ENCODE measurements around the gene CHM. TPM values are rescaled to one million over a fixed set of nuclear protein-coding genes. Genes with fewer than 3 reads are reported as not detected.
A peak's percentile ranks its signal among the peaks of the same experiment; 100 is the strongest.

CHM gene
- total and polyA plus RNA-seq, 2 donors (not counting 1 experiment from before 2014, with no cell fraction given), result 13.7 to 25.5 TPM

GRCh38 chrX:85882601-85883000 lies 164.8 kb downstream of the CHM start:
- POLR2A ChIA-PET, result no interaction called here

DNA sequence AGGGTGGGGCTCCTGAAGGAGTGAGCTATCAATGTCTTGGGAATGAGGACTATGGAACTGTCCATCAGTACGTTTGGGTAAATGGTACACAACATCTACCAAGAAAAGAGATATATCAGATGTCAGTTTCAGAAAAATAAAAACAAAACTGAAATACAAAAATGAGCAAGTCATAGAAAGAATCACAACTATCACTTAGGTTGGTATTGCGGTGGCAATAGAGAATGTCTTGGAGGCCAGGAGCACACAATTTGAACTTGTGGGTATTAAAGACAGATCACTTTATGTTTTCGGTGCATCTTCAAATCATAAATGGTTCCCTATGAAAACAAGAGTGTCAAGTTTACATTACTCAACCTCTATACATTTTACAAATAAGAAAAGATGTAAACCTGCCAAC lies 176.8 kb downstream of the CHM start:
- H3K4me2 ChIP-seq (replicated peaks; ENCODE audit: low read depth, low read length, poor library complexity, severe bottlenecking), result no peak overlapping the region
- no peaks in the 10 kb centered on the region for H3K27me3 ChIP-seq (replicated peaks in 1 of 4; ENCODE audit: control extremely low read depth in 1 of 4, control insufficient read depth in 3 of 4, insufficient read depth in 4 of 4, low read length in 3 of 4)
- no peak overlapping the region for H3K4me3 ChIP-seq (ENCODE audit: control extremely low read depth in 1 of 5, extremely low read depth in 1 of 5, insufficient read depth in 1 of 5, low read depth in 2 of 5, low read length in 4 of 5)
- ATAC-seq (ENCODE audit: low read depth), result no peak
- Mint-ChIP-seq H3K9me3 (ENCODE audit: insufficient read depth) (no peaks in the 10 kb centered on the region), H3K27me3 (no peaks in the 10 kb centered on the region), H3K4me3 (no peak overlapping the region), H3K4me1 (no peaks in the 10 kb centered on the region), H3K27ac (no peak overlapping the region)
- CTCF ChIA-PET, result no interaction called here
- H3K36me3 ChIP-seq (replicated peaks in 1 of 2; ENCODE audit: control extremely low read depth in 1 of 2, control insufficient read depth in 1 of 2, extremely low read depth in 1 of 2, insufficient read depth in 2 of 2, low read length in 1 of 2), result peaks cover 0 to 21% of the 10 kb centered on the region in 2 experiments
- no peaks in the 10 kb centered on the region for H3K79me2 ChIP-seq (ENCODE audit: control insufficient read depth, insufficient read depth, low read length)
- H3K9ac ChIP-seq (ENCODE audit: low read length), result no peak overlapping the region
- no peaks in the 10 kb centered on the region for H3K4me1 ChIP-seq (ENCODE audit: control insufficient read depth in 2 of 2, insufficient read depth in 2 of 2, low read length in 2 of 2)
- no peak overlapping the region for H2AFZ ChIP-seq (ENCODE audit: insufficient read depth, low read depth, low read length, poor library complexity, severe bottlenecking)
- no peak overlapping the region for H3K27ac ChIP-seq (ENCODE audit: low read length in 2 of 2)
- DNase-seq, result no peak
- peaks cover 0 to 7% (median 0%) of the 10 kb centered on the region in 3 donors for H3K9me3 ChIP-seq (ENCODE audit: control extremely low read depth in 1 of 3, control insufficient read depth in 2 of 3, insufficient read depth in 1 of 3, low read length in 2 of 3)
- POLR2A ChIA-PET, result no interaction called here
- intact Hi-C loops (cut with micrococcal nuclease), result no loop called here
- no CpG with 5 or more reads among the region's 3 CpGs for WGBS (ENCODE audit: insufficient coverage)
- no peaks in the 10 kb centered on the region for H4K20me1 ChIP-seq (ENCODE audit: control insufficient read depth, insufficient read depth, low read length, poor library complexity, severe bottlenecking)
- no peak for TF ChIP-seq CTCF (IDR thresholded peaks at IDR 0.05)
- TF ChIP-seq EZH2 (IDR thresholded peaks at IDR 0.05; ENCODE audit: borderline replicate concordance, insufficient read depth, low read depth, low read length, poor library complexity, severe bottlenecking), result no peak

More at GRCh38 chrX:85882601-85883000, 164.8 kb downstream of the CHM start:
- ATAC-seq (ENCODE audit: low read depth), result no peak
- intact Hi-C loops (cut with micrococcal nuclease), result no loop called here
- H3K27me3 ChIP-seq (replicated peaks in 1 of 4; ENCODE audit: control extremely low read depth in 1 of 4, control insufficient read depth in 3 of 4, insufficient read depth in 4 of 4, low read length in 3 of 4), result no peaks in the 10 kb centered on the region
- no peaks in the 10 kb centered on the region for H3K36me3 ChIP-seq (replicated peaks in 1 of 2; ENCODE audit: control extremely low read depth in 1 of 2, control insufficient read depth in 1 of 2, extremely low read depth in 1 of 2, insufficient read depth in 2 of 2, low read length in 1 of 2)
- H3K9ac ChIP-seq (ENCODE audit: low read length), result no peak overlapping the region
- H2AFZ ChIP-seq (ENCODE audit: insufficient read depth, low read depth, low read length, poor library complexity, severe bottlenecking), result no peak overlapping the region
- no peak overlapping the region for H3K4me3 ChIP-seq (ENCODE audit: control extremely low read depth in 1 of 5, extremely low read depth in 1 of 5, insufficient read depth in 1 of 5, low read depth in 2 of 5, low read length in 4 of 5)
- peaks cover 8% of the 10 kb centered on the region for H3K4me1 Mint-ChIP-seq
- no CpG with 5 or more reads among the region's 5 CpGs for WGBS (ENCODE audit: insufficient coverage)
- CTCF ChIA-PET, result no interaction called here
- peak overlapping the region; percentile 13 for H3K4me2 ChIP-seq (replicated peaks; ENCODE audit: low read depth, low read length, poor library complexity, severe bottlenecking)
- no peak for DNase-seq
- no peaks in the 10 kb centered on the region for H4K20me1 ChIP-seq (ENCODE audit: control insufficient read depth, insufficient read depth, low read length, poor library complexity, severe bottlenecking)
- peaks cover 0 to 6% of the 10 kb centered on the region in 2 donors for H3K4me1 ChIP-seq (ENCODE audit: control insufficient read depth in 2 of 2, insufficient read depth in 2 of 2, low read length in 2 of 2)
- peak overlapping the region; percentile 6 for H3K27ac Mint-ChIP-seq
- peak overlapping the region in 1 of 2 donors; percentile 9 for H3K27ac ChIP-seq (ENCODE audit: low read length in 2 of 2)
- TF ChIP-seq CTCF (IDR thresholded peaks at IDR 0.05) (no peak), EZH2 (IDR thresholded peaks at IDR 0.05; ENCODE audit: borderline replicate concordance, insufficient read depth, low read depth, low read length, poor library complexity, severe bottlenecking) (no peak)
- no peaks in the 10 kb centered on the region for H3K9me3 Mint-ChIP-seq (ENCODE audit: insufficient read depth)
- no peak overlapping the region for H3K4me3 Mint-ChIP-seq
- H3K79me2 ChIP-seq (ENCODE audit: control insufficient read depth, insufficient read depth, low read length), result no peaks in the 10 kb centered on the region
- H3K9me3 ChIP-seq (ENCODE audit: control extremely low read depth in 1 of 3, control insufficient read depth in 2 of 3, insufficient read depth in 1 of 3, low read length in 2 of 3), result no peaks in the 10 kb centered on the region
- H3K27me3 Mint-ChIP-seq, result no peaks in the 10 kb centered on the region

Data from B cell (primary cell).